DND-41 (cell line): ENCODE data around the gene RDH12.

ENCODE experiments used
- CTCF ChIP-seq: IDR thresholded peaks from 2 replicates; pipeline ENCODE4 v1.5.1; 2012; ENCODE audit warnings: borderline replicate concordance, low read length, moderate library complexity, mild to moderate bottlenecking; ENCODE audit not compliant: poor library complexity, severe bottlenecking; ENCODE audit errors: extremely low read depth
- EZH2 ChIP-seq: IDR thresholded peaks from 3 replicates; pipeline ENCODE4 v1.6.1; 2012; ENCODE audit warnings: borderline replicate concordance, low read depth, mild to moderate bottlenecking, moderate library complexity, low read length, inconsistent platforms; ENCODE audit not compliant: severe bottlenecking

DNA sequence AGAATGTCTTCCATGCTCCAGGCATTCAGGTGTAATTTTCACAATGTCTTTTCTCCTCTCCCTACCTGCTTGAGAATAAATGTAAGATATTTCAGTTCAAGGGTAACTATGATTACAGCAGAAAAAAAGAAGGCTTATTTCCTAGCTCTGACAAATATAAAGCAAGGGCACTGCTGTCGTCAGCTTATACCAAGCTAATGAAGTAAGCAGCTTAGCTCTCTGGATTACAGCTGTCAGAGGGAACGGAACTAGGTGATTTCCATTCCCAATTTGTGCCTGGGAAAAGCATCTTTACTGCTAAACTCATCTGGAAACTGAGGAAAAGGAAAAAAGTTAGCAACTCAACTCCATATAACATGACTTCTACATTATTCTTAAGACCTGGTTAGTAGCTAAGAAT, 58.2 kb downstream of the RDH12 start:
- TF ChIP-seq CTCF (no peak), EZH2 (no peak)
